ENCODE data around the gene MAPKBP1. TPM values are rescaled to one million over a fixed set of nuclear protein-coding genes. Genes with fewer than 3 reads are reported as not detected.

Gene MAPKBP1
- total RNA-seq, 1 experiment from 2014 or later, result 13.7 TPM

GRCh38 chr15:41792000-41792637 lies 17.8 kb downstream of the MAPKBP1 start:
- Mint-ChIP-seq H3K4me3 (no peak overlapping the region), H3K4me1 (peaks cover 31 to 34% of the 10 kb centered on the region in 2 experiments), H3K36me3 (ENCODE audit: insufficient read depth in 1 of 3, low read depth in 3 of 3) (no peaks in the 10 kb centered on the region), H3K9me3 (no peaks in the 10 kb centered on the region), H3K27me3 (ENCODE audit: low read depth) (no peaks in the 10 kb centered on the region), H3K27ac (no peak overlapping the region)
- Histone ChIP-seq H3K56ac (ENCODE audit: insufficient read length, low read depth, low read length) (no peak overlapping the region), H2BK20ac (ENCODE audit: low read depth, low read length, poor library complexity, severe bottlenecking) (no peak overlapping the region), H2BK15ac (ENCODE audit: low read depth, low read length) (no peak overlapping the region), H4K91ac (ENCODE audit: insufficient read length, low read depth, low read length) (no peak overlapping the region), H2BK5ac (ENCODE audit: insufficient read length, low read length) (no peak overlapping the region), H2BK120ac (ENCODE audit: low read depth, low read length, poor library complexity, severe bottlenecking) (no peak overlapping the region), H3K4me1 (ENCODE audit: insufficient read depth, low read length) (peaks cover 22% of the 10 kb centered on the region), H3K4ac (ENCODE audit: low read depth, low read length) (no peak overlapping the region), H3K27me3 (ENCODE audit: insufficient read depth, low read length) (no peaks in the 10 kb centered on the region), H2BK12ac (ENCODE audit: insufficient read length, low read depth, low read length) (no peak overlapping the region), H3K79me2 (ENCODE audit: insufficient read depth, low read length) (no peaks in the 10 kb centered on the region; the same call in 1 of the 2 replicates), H3K18ac (ENCODE audit: insufficient read length, low read depth, low read length) (no peak overlapping the region), H3K14ac (ENCODE audit: insufficient read depth, low read length) (no peak overlapping the region), H3K27ac (ENCODE audit: insufficient read length, low read depth, low read length) (no peak overlapping the region), H3K4me2 (ENCODE audit: insufficient read depth, insufficient read length, low read length) (no peak overlapping the region), H4K5ac (ENCODE audit: insufficient read length, low read depth, low read length) (no peak overlapping the region), H4K20me1 (ENCODE audit: control insufficient read depth, insufficient read depth, insufficient read length) (no peaks in the 10 kb centered on the region), H2AK5ac (ENCODE audit: insufficient read length, low read length) (no peak overlapping the region), H3K79me1 (ENCODE audit: insufficient read depth, low read depth, low read length, poor library complexity, severe bottlenecking) (no peaks in the 10 kb centered on the region), H3K9ac (ENCODE audit: extremely low read depth, insufficient read length, low read length) (no peak overlapping the region), H3K23me2 (ENCODE audit: insufficient read length, low read depth, low read length, poor library complexity, severe bottlenecking) (no peaks in the 10 kb centered on the region), H4K8ac (replicated peaks; ENCODE audit: insufficient read length, low read depth, low read length) (no peak overlapping the region), H3T11ph (ENCODE audit: low read length) (no peak overlapping the region), H2AFZ (ENCODE audit: low read length) (no peak overlapping the region), H3K23ac (ENCODE audit: insufficient read length, low read depth, low read length) (no peak overlapping the region), H3K9me3 (ENCODE audit: control insufficient read depth, low read depth, low read length) (no peaks in the 10 kb centered on the region)
- no peak for DNase-seq
- TF ChIP-seq, protein P1, sequence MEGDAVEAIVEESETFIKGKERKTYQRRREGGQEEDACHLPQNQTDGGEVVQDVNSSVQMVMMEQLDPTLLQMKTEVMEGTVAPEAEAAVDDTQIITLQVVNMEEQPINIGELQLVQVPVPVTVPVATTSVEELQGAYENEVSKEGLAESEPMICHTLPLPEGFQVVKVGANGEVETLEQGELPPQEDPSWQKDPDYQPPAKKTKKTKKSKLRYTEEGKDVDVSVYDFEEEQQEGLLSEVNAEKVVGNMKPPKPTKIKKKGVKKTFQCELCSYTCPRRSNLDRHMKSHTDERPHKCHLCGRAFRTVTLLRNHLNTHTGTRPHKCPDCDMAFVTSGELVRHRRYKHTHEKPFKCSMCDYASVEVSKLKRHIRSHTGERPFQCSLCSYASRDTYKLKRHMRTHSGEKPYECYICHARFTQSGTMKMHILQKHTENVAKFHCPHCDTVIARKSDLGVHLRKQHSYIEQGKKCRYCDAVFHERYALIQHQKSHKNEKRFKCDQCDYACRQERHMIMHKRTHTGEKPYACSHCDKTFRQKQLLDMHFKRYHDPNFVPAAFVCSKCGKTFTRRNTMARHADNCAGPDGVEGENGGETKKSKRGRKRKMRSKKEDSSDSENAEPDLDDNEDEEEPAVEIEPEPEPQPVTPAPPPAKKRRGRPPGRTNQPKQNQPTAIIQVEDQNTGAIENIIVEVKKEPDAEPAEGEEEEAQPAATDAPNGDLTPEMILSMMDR (conservative IDR thresholded peaks at IDR 0.05), result no peak
- no CpG with 5 or more reads among the region's 5 CpGs for WGBS (ENCODE audit: extremely low coverage, insufficient read length, low lambda C conversion rate)
